GM12865 (cell line): ENCODE data around the gene SSH3.

Experiments
- DNase-seq: peaks from one replicate; pipeline ENCODE4 v3.0.0; 2010; ENCODE audit warnings: low read depth
- H3K4me3 ChIP-seq: 2 replicates; pipeline ENCODE4 v1.5.1; 2011; ENCODE audit warnings: mild to moderate bottlenecking, low read depth, low read length, control low read depth
- TF ChIP-seq, protein P1 (sequence below): IDR thresholded peaks from 2 replicates; pipeline ENCODE4 v1.5.1; 2011; ENCODE audit warnings: low read length, control low read depth, low read depth, inconsistent platforms; ENCODE audit not compliant: insufficient read depth; ENCODE audit errors: missing control alignments

The SSH3 gene

DNA sequence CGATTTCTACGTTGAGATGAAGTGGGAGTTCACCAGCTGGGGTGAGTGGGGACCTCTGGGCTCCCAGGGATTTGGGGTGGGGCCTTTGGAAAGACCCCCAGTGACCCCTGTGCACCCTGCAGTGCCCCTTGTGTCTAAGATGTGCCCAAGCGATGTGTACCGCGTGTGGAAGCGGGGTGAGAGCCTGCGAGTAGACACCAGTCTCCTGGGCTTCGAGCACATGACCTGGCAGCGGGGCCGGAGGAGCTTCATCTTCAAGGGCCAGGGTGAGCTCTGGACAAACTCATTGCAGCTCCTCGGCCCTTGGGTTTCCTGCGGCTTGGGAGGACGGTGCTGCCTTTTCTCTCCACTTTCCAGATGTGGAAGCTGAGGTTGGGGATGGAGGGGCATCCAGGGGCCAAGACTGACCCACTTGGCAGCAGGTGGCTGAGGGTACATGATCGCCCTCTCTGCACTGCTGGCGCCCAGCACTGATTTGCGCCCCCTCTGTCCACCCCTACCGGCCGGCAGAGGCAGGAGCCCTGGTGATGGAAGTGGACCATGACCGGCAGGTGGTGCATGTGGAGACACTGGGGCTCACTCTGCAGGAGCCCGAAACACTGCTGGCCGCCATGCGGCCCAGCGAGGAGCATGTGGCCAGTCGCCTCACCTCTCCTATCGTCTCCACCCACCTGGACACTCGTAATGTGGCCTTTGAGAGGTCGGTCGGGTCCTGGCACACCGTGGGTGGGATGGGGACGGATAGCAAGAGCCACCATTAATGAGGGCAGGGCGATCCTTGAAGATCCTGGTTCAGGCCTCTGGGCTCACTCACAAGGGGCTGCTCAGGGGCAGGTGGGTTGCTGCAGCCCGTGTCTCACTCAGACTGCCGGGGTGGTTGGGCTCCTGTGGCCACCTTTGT lies 11.6 kb upstream of the SSH3 start:
- TF ChIP-seq, protein P1, sequence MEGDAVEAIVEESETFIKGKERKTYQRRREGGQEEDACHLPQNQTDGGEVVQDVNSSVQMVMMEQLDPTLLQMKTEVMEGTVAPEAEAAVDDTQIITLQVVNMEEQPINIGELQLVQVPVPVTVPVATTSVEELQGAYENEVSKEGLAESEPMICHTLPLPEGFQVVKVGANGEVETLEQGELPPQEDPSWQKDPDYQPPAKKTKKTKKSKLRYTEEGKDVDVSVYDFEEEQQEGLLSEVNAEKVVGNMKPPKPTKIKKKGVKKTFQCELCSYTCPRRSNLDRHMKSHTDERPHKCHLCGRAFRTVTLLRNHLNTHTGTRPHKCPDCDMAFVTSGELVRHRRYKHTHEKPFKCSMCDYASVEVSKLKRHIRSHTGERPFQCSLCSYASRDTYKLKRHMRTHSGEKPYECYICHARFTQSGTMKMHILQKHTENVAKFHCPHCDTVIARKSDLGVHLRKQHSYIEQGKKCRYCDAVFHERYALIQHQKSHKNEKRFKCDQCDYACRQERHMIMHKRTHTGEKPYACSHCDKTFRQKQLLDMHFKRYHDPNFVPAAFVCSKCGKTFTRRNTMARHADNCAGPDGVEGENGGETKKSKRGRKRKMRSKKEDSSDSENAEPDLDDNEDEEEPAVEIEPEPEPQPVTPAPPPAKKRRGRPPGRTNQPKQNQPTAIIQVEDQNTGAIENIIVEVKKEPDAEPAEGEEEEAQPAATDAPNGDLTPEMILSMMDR, result no peak
- no peak for DNase-seq
- H3K4me3 ChIP-seq, result no peak overlapping the region

DNA sequence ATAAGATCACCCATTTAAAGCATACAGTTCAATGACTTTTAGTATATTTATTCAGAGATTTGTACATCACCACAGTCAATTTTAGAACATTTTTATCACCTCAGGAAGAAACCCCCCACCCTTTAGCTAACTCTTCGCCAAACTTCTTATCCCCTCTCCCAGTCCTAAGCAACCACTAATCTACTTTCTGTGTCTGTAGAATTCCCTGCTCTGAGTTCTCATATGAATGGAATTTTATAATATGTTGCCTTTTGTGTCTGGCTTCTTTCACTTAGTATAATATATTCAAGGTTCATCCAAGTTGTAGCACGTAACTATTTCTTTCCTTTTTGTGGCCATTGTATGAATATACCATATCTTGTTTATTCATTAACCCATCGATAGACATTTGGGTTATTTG lies 10.7 kb upstream of the SSH3 start:
- TF ChIP-seq, protein P1, result no peak
- DNase-seq, result no peak

DNA sequence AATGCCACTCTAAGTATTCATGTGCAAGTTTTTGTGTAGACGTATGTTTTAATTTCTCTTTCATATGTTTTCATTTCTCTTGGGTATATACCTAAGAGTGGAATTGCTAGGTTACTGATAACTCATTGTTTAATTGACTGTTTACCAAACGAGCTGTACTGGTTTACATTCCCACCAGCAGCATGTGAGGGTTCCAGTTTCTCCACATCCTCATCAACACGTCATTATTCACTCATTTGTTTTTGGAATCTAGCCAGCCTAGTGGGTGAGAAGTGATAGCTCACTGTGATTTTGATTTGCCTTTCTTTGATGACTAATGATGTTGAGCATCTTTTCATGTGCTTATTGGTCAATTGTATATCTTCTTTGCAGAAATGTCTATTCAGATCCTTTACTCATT lies 10.2 kb upstream of the SSH3 start:
- DNase-seq, result no peak
- TF ChIP-seq, protein P1, result no peak
- H3K4me3 ChIP-seq, result no peak overlapping the region

More for the DNA sequence above, 10.7 kb upstream of the SSH3 start:
- H3K4me3 ChIP-seq, result no peak overlapping the region

DNA sequence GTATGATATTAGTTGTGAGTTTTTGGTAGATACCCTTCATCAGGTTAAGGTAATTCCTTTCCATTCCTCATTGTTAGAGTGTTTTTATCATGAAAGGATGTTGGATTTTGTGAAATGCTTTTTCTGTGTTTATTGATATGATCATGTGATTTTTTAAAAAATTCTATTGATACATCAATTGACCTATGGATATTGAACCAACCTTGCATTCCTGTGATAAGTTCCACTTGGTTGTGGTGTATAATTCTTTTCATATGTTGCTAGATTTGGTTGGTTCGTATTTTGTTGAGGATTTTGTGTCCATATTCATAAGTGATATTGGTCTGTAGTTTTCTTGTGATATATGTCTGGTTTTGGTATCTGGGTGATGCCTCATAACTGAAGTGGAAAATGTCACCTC lies 7.5 kb upstream of the SSH3 start:
- TF ChIP-seq, protein P1, result no peak
- DNase-seq, result no peak
- H3K4me3 ChIP-seq, result no peak overlapping the region

DNA sequence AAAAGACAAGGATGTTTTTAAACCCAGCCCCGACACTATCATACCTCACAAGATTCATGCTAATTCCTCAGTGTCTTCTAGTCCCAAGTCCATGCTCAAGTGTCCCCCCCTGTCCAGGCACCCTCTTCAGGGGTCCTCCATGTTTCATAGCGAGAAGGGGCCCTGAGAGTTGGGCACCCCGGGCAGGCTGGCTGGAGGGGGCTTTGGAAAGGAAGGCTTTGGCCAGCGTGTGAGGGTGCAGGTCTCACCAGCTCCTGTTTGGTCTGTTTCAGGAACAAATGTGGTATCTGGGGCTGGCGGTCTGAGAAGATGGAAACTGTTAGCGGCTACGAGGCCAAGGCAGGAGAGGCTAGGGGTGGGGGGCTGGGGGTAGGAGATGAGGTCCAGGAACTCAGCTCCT lies 4.5 kb upstream of the SSH3 start:
- TF ChIP-seq, protein P1, result no peak
- DNase-seq, result no peak
- H3K4me3 ChIP-seq, result no peak overlapping the region

DNA sequence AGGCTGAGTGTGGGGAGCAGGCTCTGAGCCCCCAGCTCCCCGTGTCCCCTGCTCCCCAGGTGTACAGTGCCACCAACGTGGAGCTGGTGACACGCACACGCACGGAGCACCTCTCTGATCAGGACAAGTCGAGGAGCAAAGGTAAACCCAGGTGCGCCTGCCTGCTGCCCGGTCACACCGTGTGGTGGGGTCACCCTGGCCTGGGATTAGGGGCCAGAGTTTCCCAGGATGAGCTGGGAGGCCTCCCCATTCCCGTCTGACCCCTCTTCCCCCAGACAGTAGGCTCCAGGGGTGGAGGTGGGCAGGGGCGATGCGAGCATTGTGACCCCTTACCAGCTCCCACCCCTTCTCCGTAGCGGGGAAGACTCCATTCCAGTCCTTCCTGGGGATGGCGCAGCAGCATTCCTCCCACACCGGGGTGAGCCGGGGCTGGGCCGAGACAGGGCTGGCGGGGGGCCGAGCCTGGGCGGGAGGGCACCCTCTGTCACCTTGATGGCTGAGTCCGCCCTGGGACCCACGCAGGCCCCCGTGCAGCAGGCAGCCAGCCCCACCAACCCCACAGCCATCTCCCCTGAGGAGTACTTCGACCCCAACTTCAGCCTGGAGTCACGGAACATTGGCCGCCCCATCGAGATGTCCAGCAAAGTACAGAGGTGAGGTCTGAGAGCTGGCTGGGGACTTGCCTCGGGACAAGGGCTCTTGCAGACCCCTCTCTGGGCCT lies 3.7 kb upstream of the SSH3 start:
- no peak for DNase-seq
- no peak overlapping the region for H3K4me3 ChIP-seq
- TF ChIP-seq, protein P1, result no peak

DNA sequence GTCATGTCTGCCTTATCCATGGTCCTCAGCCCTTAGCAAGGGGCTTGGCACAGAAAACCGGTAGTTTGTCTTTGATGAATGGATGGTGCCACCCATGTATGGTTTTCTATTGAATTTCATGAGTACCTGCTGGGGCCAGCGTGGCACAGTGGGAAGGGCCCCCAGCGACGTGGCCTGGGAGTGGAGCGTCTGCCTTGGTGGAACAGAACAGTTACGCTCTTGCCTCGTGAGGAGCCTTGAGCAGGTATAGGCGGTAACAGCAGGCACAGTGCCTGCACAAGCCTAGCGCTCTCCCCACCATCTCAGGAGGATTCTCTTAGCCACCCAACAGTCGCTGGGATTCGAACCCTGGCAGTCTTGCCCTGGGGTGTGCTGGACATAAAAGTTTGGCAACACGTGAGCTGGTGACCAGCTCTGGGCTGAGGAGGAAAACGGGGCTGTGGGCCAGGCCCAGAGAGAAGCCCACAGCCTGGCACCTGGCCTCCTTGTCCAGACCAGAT lies 3.0 kb upstream of the SSH3 start:
- TF ChIP-seq, protein P1, result no peak
- DNase-seq, result no peak
- H3K4me3 ChIP-seq, result no peak overlapping the region
